ENCODE measurements around the gene DNHD1. TPM values are rescaled to one million over a fixed set of nuclear protein-coding genes. Genes with fewer than 3 reads are reported as not detected.

Gene DNHD1
- total and polyA plus RNA-seq, 5 donors from 2014 or later: 0.65 to 32.7 (median 1.6) TPM

GRCh38 chr11:6523253-6523652 lies 26.2 kb downstream of the DNHD1 start:
- no peak for DNase-seq
- no peak overlapping the region for H3K4me3 ChIP-seq (ENCODE audit: low read depth, low read length)
- H3K4me1 ChIP-seq (ENCODE audit: control insufficient read depth, insufficient read depth, low read length, poor library complexity, severe bottlenecking): peaks cover 7% of the 10 kb centered on the region
- H3K4me1 Mint-ChIP-seq: peaks cover 11 to 16% (median 12%) of the 10 kb centered on the region in 4 donors
- H3K9me3 Mint-ChIP-seq: no peaks in the 10 kb centered on the region
- H3K27ac Mint-ChIP-seq: no peak overlapping the region
- H3K4me3 Mint-ChIP-seq: no peak overlapping the region
- no peaks in the 10 kb centered on the region for H3K9me3 ChIP-seq (ENCODE audit: control insufficient read depth in 2 of 2, low read length in 2 of 2)
- ATAC-seq (ENCODE audit: low read depth in 2 of 2): no peak
- no peaks in the 10 kb centered on the region for H3K27me3 Mint-ChIP-seq
- peaks cover 57% of the 10 kb centered on the region for H3K36me3 Mint-ChIP-seq
- H3K27me3 ChIP-seq (ENCODE audit: control insufficient read depth, insufficient read depth, low read length): no peaks in the 10 kb centered on the region
- H3K27ac ChIP-seq (ENCODE audit: insufficient read depth, low read length, poor library complexity, severe bottlenecking): no peak overlapping the region
- peaks cover 12% of the 10 kb centered on the region for H3K36me3 ChIP-seq (ENCODE audit: control insufficient read depth, insufficient read depth, low read length)

- Mint-ChIP-seq H3K4me3 (peak overlapping the region; percentile 30 to 70 (median 50)), H3K27me3 (no peaks in the 10 kb centered on the region), H3K27ac (peak overlapping the region; percentile 44 to 98 (median 70)), H3K4me1 (peaks cover 11 to 16% (median 12%) of the 10 kb centered on the region in 4 donors), H3K9me3 (no peaks in the 10 kb centered on the region), H3K36me3 (peaks cover 36% of the 10 kb centered on the region)
- peak in 2 of 3 donors; percentile 9 to 39 for DNase-seq
- Histone ChIP-seq H3K36me3 (ENCODE audit: control insufficient read depth, insufficient read depth, low read length) (peaks cover under 1% of the 10 kb centered on the region), H3K4me1 (ENCODE audit: control insufficient read depth, insufficient read depth, low read length, poor library complexity, severe bottlenecking) (peaks cover 7% of the 10 kb centered on the region), H3K4me3 (ENCODE audit: low read depth, low read length) (peak overlapping the region; percentile 38), H3K27me3 (ENCODE audit: control insufficient read depth, insufficient read depth, low read length) (no peaks in the 10 kb centered on the region), H3K27ac (ENCODE audit: insufficient read depth, low read length, poor library complexity, severe bottlenecking) (peak overlapping the region; percentile 44), H3K9me3 (ENCODE audit: control insufficient read depth in 2 of 2, low read length in 2 of 2) (no peaks in the 10 kb centered on the region)
- ATAC-seq (ENCODE audit: low read depth in 2 of 2): peak in 1 of 2 donors; percentile 35
Observed at GRCh38 chr11:6526411-6527135, 29.5 kb downstream of the DNHD1 start.

GRCh38 chr11:6529266-6529665 lies 32.2 kb downstream of the DNHD1 start:
- ATAC-seq (ENCODE audit: low read depth in 2 of 2) (no peak), DNase-seq (no peak)
- Mint-ChIP-seq H3K4me3 (no peak overlapping the region), H3K36me3 (peaks cover 30% of the 10 kb centered on the region), H3K27ac (no peak overlapping the region), H3K4me1 (peaks cover 11 to 12% (median 12%) of the 10 kb centered on the region in 4 donors), H3K27me3 (no peaks in the 10 kb centered on the region), H3K9me3 (no peaks in the 10 kb centered on the region)
- H3K9me3 ChIP-seq (ENCODE audit: control insufficient read depth in 2 of 2, low read length in 2 of 2): no peaks in the 10 kb centered on the region
- no peaks in the 10 kb centered on the region for H3K27me3 ChIP-seq (ENCODE audit: control insufficient read depth, insufficient read depth, low read length)
- peaks cover 7% of the 10 kb centered on the region for H3K36me3 ChIP-seq (ENCODE audit: control insufficient read depth, insufficient read depth, low read length)
- H3K4me3 ChIP-seq (ENCODE audit: low read depth, low read length): no peak overlapping the region
- peaks cover 7% of the 10 kb centered on the region for H3K4me1 ChIP-seq (ENCODE audit: control insufficient read depth, insufficient read depth, low read length, poor library complexity, severe bottlenecking)
- H3K27ac ChIP-seq (ENCODE audit: insufficient read depth, low read length, poor library complexity, severe bottlenecking): no peak overlapping the region

DNA sequence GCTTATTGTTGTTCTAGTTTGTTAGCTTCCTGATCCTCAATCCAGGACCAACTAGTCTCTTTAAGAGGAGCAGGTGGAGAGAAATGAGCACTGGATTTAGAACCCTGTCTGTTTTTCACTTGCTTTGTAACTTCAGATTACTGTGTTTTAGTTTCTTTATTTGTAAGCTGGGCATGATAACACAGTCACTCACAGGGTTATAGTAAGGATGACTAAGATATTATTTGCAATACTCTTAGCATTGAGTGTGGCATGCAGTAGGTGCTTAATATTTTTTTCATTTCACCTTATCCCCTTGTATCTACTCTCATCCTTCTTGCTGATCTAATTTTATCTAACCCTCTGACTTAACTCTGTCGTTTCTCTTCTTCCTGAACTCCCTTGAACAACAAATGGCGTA lies 33.8 kb downstream of the DNHD1 start:
- Histone ChIP-seq H3K36me3 (ENCODE audit: control insufficient read depth, insufficient read depth, low read length) (peaks cover 7% of the 10 kb centered on the region), H3K4me3 (ENCODE audit: low read depth, low read length) (no peak overlapping the region), H3K27ac (ENCODE audit: insufficient read depth, low read length, poor library complexity, severe bottlenecking) (no peak overlapping the region), H3K4me1 (ENCODE audit: control insufficient read depth, insufficient read depth, low read length, poor library complexity, severe bottlenecking) (peaks cover 7% of the 10 kb centered on the region), H3K27me3 (ENCODE audit: control insufficient read depth, insufficient read depth, low read length) (no peaks in the 10 kb centered on the region), H3K9me3 (ENCODE audit: control insufficient read depth in 2 of 2, low read length in 2 of 2) (no peaks in the 10 kb centered on the region)
- Mint-ChIP-seq H3K4me1 (peaks cover 11 to 12% (median 11%) of the 10 kb centered on the region in 4 donors), H3K27me3 (no peaks in the 10 kb centered on the region), H3K27ac (no peak overlapping the region), H3K36me3 (peaks cover 23% of the 10 kb centered on the region), H3K9me3 (no peaks in the 10 kb centered on the region), H3K4me3 (no peak overlapping the region)
- no peak for ATAC-seq (ENCODE audit: low read depth in 2 of 2)
- DNase-seq: no peak

DNA sequence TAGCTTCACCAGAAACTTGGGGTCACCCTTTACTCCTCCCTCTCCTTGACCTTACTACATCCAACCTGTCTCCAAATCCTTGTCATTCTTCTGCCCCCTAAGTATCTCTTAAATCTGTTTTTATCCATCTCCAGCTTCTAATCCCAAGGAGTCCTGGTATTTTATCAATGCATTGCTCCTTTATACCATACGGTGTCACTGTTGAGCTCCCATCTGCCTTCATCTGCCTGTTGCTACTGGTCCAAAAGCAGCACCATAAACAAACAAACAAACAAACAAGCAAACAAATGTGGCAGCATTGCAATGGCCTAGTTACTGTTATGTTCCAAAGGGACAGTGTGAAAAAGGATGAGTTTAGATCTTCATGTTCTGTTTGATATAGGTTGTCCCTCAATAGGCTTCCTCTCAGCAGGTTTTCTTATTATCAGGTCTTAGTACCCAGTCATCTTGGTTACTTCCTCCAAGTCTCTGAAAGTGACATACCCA lies 34.2 kb downstream of the DNHD1 start:
- Histone ChIP-seq H3K9me3 (ENCODE audit: control insufficient read depth in 2 of 2, low read length in 2 of 2) (no peaks in the 10 kb centered on the region), H3K36me3 (ENCODE audit: control insufficient read depth, insufficient read depth, low read length) (peaks cover 7% of the 10 kb centered on the region), H3K27me3 (ENCODE audit: control insufficient read depth, insufficient read depth, low read length) (no peaks in the 10 kb centered on the region), H3K27ac (ENCODE audit: insufficient read depth, low read length, poor library complexity, severe bottlenecking) (no peak overlapping the region), H3K4me3 (ENCODE audit: low read depth, low read length) (no peak overlapping the region), H3K4me1 (ENCODE audit: control insufficient read depth, insufficient read depth, low read length, poor library complexity, severe bottlenecking) (peaks cover 5% of the 10 kb centered on the region)
- peaks cover 21% of the 10 kb centered on the region for H3K36me3 Mint-ChIP-seq
- H3K9me3 Mint-ChIP-seq: no peaks in the 10 kb centered on the region
- peak; percentile 52 to 67 for ATAC-seq (ENCODE audit: low read depth in 2 of 2)
- H3K4me1 Mint-ChIP-seq: peaks cover 6 to 7% (median 7%) of the 10 kb centered on the region in 4 donors
- no peak overlapping the region for H3K27ac Mint-ChIP-seq
- no peaks in the 10 kb centered on the region for H3K27me3 Mint-ChIP-seq
- DNase-seq: peak in 2 of 3 donors; percentile 50 to 61
- no peak overlapping the region for H3K4me3 Mint-ChIP-seq

- no peaks in the 10 kb centered on the region for H3K27me3 ChIP-seq (ENCODE audit: control insufficient read depth, insufficient read depth, low read length)
- DNase-seq (no peak), ATAC-seq (ENCODE audit: low read depth in 2 of 2) (no peak)
- no peaks in the 10 kb centered on the region for H3K9me3 Mint-ChIP-seq
- no peak overlapping the region for H3K4me3 Mint-ChIP-seq
- H3K36me3 Mint-ChIP-seq: peaks cover 17% of the 10 kb centered on the region
- peaks cover 7% of the 10 kb centered on the region for H3K36me3 ChIP-seq (ENCODE audit: control insufficient read depth, insufficient read depth, low read length)
- H3K4me1 Mint-ChIP-seq: peaks cover 0 to 12% (median 9%) of the 10 kb centered on the region in 4 donors
- H3K4me1 ChIP-seq (ENCODE audit: control insufficient read depth, insufficient read depth, low read length, poor library complexity, severe bottlenecking): no peaks in the 10 kb centered on the region
- no peak overlapping the region for H3K4me3 ChIP-seq (ENCODE audit: low read depth, low read length)
- no peaks in the 10 kb centered on the region for H3K27me3 Mint-ChIP-seq
- no peak overlapping the region for H3K27ac ChIP-seq (ENCODE audit: insufficient read depth, low read length, poor library complexity, severe bottlenecking)
- H3K9me3 ChIP-seq (ENCODE audit: control insufficient read depth in 2 of 2, low read length in 2 of 2): no peaks in the 10 kb centered on the region
- no peak overlapping the region for H3K27ac Mint-ChIP-seq
Observed at GRCh38 chr11:6538456-6538855, 41.4 kb downstream of the DNHD1 start.

DNA sequence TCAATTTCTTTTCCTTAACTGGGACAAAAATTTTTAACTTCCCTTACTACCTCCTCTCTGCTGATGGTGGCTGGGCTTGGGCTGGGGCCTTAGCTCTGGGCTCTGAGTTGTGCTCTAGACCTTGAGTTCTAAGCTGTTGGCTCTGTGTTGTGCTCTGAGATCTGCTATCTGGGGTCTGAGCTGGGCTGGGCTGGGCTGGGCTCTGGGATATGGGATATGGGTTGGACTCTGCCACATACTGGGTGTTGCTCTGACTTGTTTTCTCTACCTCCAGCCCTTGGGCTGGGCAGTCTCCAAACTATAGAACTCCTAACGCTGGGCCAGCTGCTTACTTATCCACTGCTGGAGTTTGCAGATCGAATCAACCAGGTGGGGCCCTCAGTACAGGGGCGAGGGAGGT lies 41.9 kb downstream of the DNHD1 start:
- Mint-ChIP-seq H3K4me3 (no peak overlapping the region), H3K36me3 (peaks cover 17% of the 10 kb centered on the region), H3K27me3 (no peaks in the 10 kb centered on the region), H3K27ac (no peak overlapping the region), H3K9me3 (no peaks in the 10 kb centered on the region), H3K4me1 (peaks cover 0 to 12% (median 9%) of the 10 kb centered on the region in 4 donors)
- Histone ChIP-seq H3K4me3 (ENCODE audit: low read depth, low read length) (no peak overlapping the region), H3K9me3 (ENCODE audit: control insufficient read depth in 2 of 2, low read length in 2 of 2) (no peaks in the 10 kb centered on the region), H3K36me3 (ENCODE audit: control insufficient read depth, insufficient read depth, low read length) (peaks cover 2% of the 10 kb centered on the region), H3K27ac (ENCODE audit: insufficient read depth, low read length, poor library complexity, severe bottlenecking) (no peak overlapping the region), H3K27me3 (ENCODE audit: control insufficient read depth, insufficient read depth, low read length) (no peaks in the 10 kb centered on the region), H3K4me1 (ENCODE audit: control insufficient read depth, insufficient read depth, low read length, poor library complexity, severe bottlenecking) (no peaks in the 10 kb centered on the region)
- ATAC-seq (ENCODE audit: low read depth in 2 of 2) (no peak), DNase-seq (no peak)
